ENCODE data around the gene THSD7B.

DNA sequence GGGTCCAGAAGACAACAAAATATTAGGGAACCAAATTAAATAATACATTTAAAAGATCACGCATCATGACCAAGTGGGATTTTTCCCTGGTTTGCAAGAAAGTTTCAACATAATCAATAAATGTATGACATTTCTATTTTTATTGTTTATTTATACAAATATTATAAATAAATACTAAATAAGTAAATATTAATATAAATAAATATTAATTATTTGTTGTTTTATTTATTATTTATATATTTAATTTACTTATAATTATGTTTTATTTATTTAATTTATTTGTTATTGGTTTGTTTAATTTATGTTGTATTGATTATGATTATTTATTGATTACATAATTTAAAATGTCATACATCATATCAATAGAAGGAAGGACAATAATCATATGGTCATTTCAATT, 956.4 kb downstream of the THSD7B start:
- TF ChIP-seq, protein P1, sequence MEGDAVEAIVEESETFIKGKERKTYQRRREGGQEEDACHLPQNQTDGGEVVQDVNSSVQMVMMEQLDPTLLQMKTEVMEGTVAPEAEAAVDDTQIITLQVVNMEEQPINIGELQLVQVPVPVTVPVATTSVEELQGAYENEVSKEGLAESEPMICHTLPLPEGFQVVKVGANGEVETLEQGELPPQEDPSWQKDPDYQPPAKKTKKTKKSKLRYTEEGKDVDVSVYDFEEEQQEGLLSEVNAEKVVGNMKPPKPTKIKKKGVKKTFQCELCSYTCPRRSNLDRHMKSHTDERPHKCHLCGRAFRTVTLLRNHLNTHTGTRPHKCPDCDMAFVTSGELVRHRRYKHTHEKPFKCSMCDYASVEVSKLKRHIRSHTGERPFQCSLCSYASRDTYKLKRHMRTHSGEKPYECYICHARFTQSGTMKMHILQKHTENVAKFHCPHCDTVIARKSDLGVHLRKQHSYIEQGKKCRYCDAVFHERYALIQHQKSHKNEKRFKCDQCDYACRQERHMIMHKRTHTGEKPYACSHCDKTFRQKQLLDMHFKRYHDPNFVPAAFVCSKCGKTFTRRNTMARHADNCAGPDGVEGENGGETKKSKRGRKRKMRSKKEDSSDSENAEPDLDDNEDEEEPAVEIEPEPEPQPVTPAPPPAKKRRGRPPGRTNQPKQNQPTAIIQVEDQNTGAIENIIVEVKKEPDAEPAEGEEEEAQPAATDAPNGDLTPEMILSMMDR (IDR thresholded peaks at IDR 0.05): no peak
- TF ChIP-seq POLR2AphosphoS5 (IDR thresholded peaks at IDR 0.05): no peak
- no peak for TF ChIP-seq POLR2A (IDR thresholded peaks at IDR 0.05)
